IMR-90 (cell line): ENCODE measurements around the gene CD99L2. TPM values are rescaled to one million over a fixed set of nuclear protein-coding genes. Genes with fewer than 3 reads are reported as not detected.

Experiments
- ATAC-seq: fragments of 200-7000 bp; cut with Tn5 transposase; 2 replicates; pipeline ENCODE4 v1.9.1; 2020; ENCODE audit warnings: low read depth, mild to moderate bottlenecking, moderate library complexity
- BruUV-seq: library from RNA; stranded (reverse); fragments of 400-500 nt; replicated peaks from 2 replicates; lab custom pipeline; 2021; lab: Mats Ljungman, UMichigan
- CTCF ChIA-PET: fragments of 300-600 bp; formaldehyde crosslinking; extraction: SDS; loops from one replicate; lab custom pipeline; 2021; ENCODE audit warnings: antibody characterized with exemption; lab: Yijun Ruan, JAX
- POLR2A ChIA-PET: fragments of 300-600 bp; sonication (Branson Sonifier 250); formaldehyde crosslinking; loops from one replicate; lab custom pipeline; 2022; ENCODE audit warnings: antibody characterized with exemption; ENCODE audit not compliant: unreplicated experiment; lab: Charles Lee
- DNase-seq: peaks from one replicate; pipeline ENCODE4 v3.0.0; 2013
- H2AFZ ChIP-seq: replicated peaks from 2 replicates; pipeline ENCODE3; 2013; ENCODE audit warnings: low read length, mild to moderate bottlenecking; ENCODE audit not compliant: poor library complexity
- H2AK5ac ChIP-seq: 2 replicates; pipeline ENCODE4 v1.6.1; 2013; ENCODE audit warnings: low read depth, low read length, inconsistent platforms
- H2AK9ac ChIP-seq: replicated peaks from 2 replicates; pipeline ENCODE3; 2013; ENCODE audit warnings: mild to moderate bottlenecking, low read depth, low read length, moderate library complexity; ENCODE audit not compliant: poor library complexity
- H2BK120ac ChIP-seq: 2 replicates; pipeline ENCODE4 v1.6.1; 2013; ENCODE audit warnings: low read depth, low read length, inconsistent platforms
- H2BK15ac ChIP-seq: 3 replicates; pipeline ENCODE4 v1.6.1; 2013; ENCODE audit warnings: low read depth, low read length, inconsistent platforms
- H2BK20ac ChIP-seq: 2 replicates; pipeline ENCODE4 v1.6.1; 2013; ENCODE audit warnings: low read depth, mild to moderate bottlenecking, inconsistent platforms, low read length, moderate library complexity
- H2BK5ac ChIP-seq: 2 replicates; pipeline ENCODE4 v1.6.1; 2013; ENCODE audit warnings: mild to moderate bottlenecking, low read depth, low read length, inconsistent platforms; ENCODE audit not compliant: poor library complexity, severe bottlenecking
- H3K14ac ChIP-seq: replicated peaks from 2 replicates; pipeline ENCODE4 v1.6.1; 2013; ENCODE audit warnings: low read depth, low read length, inconsistent platforms
- H3K18ac ChIP-seq: 2 replicates; pipeline ENCODE4 v1.6.1; 2013; ENCODE audit warnings: low read depth, low read length, control low read depth
- H3K23ac ChIP-seq: 2 replicates; pipeline ENCODE4 v1.6.1; 2013; ENCODE audit warnings: low read depth, low read length, inconsistent platforms
- H3K27ac ChIP-seq: 2 replicates; pipeline ENCODE4 v1.5.1; 2013; ENCODE audit warnings: mild to moderate bottlenecking, control low read depth, low read length; ENCODE audit not compliant: insufficient read depth
- H3K27me3 ChIP-seq: 2 replicates; pipeline ENCODE4 v1.6.1; 2013; ENCODE audit warnings: low read length; ENCODE audit not compliant: control insufficient read depth, insufficient read depth
- H3K36me3 ChIP-seq: 2 replicates; pipeline ENCODE4 v1.6.1; 2013; ENCODE audit warnings: low read length, mixed read lengths; ENCODE audit not compliant: control insufficient read depth, insufficient read depth
- H3K4ac ChIP-seq: 2 replicates; pipeline ENCODE4 v1.6.1; 2013; ENCODE audit warnings: low read depth, low read length, inconsistent platforms
- H3K4me1 ChIP-seq: 2 replicates; pipeline ENCODE4 v1.6.1; 2013; ENCODE audit warnings: low read length, mixed read lengths; ENCODE audit not compliant: control insufficient read depth, insufficient read depth
- H3K4me2 ChIP-seq: 2 replicates; pipeline ENCODE4 v1.6.1; 2013; ENCODE audit warnings: low read depth, mild to moderate bottlenecking, control low read depth, low read length, moderate library complexity
- H3K4me3 ChIP-seq: 2 replicates; pipeline ENCODE4 v1.5.1; 2013; ENCODE audit warnings: low read depth, mild to moderate bottlenecking, control low read depth, low read length, moderate library complexity; ENCODE audit not compliant: insufficient read depth
- H3K56ac ChIP-seq: 2 replicates; pipeline ENCODE4 v1.6.1; 2013; ENCODE audit warnings: low read length, inconsistent platforms; ENCODE audit not compliant: insufficient read depth; ENCODE audit errors: extremely low read depth
- H3K79me1 ChIP-seq, 2 experiments: 2 replicates each; pipeline ENCODE4 v1.6.1; 2013; ENCODE audit warnings: low read length in 2 of 2, inconsistent platforms in 1 of 2, low read depth in 1 of 2
- H3K9ac ChIP-seq: 2 replicates; pipeline ENCODE4 v1.6.1; 2013; ENCODE audit warnings: low read depth, low read length, control low read depth
- H3K9me1 ChIP-seq: 2 replicates; pipeline ENCODE4 v1.6.1; 2013; ENCODE audit warnings: low read length, inconsistent platforms; ENCODE audit not compliant: insufficient read depth
- H3K9me3 ChIP-seq: 2 replicates; pipeline ENCODE4 v1.6.1; 2013; ENCODE audit warnings: low read length; ENCODE audit not compliant: control insufficient read depth, insufficient read depth
- H4K20me1 ChIP-seq: 2 replicates; pipeline ENCODE4 v1.6.1; 2013; ENCODE audit warnings: low read length, inconsistent platforms; ENCODE audit not compliant: insufficient read depth
- H4K5ac ChIP-seq: 2 replicates; pipeline ENCODE4 v1.6.1; 2013; ENCODE audit warnings: mild to moderate bottlenecking, low read depth, low read length, control low read depth
- H4K8ac ChIP-seq, 2 experiments: 2 replicates each; pipeline ENCODE4 v1.6.1; 2013; ENCODE audit warnings: low read depth in 2 of 2, low read length in 2 of 2, control low read depth in 1 of 2, inconsistent platforms in 1 of 2
- H4K91ac ChIP-seq: 2 replicates; pipeline ENCODE4 v1.6.1; 2013; ENCODE audit warnings: low read depth, low read length, inconsistent platforms; ENCODE audit not compliant: insufficient read depth
- BHLHE40 ChIP-seq: fragments of 150-350 bp; IDR thresholded peaks from 2 replicates; pipeline ENCODE4 v1.6.1; 2016; ENCODE audit warnings: mild to moderate bottlenecking, low read depth, low read length
- CEBPB ChIP-seq: IDR thresholded peaks from 2 replicates; pipeline ENCODE4 v1.6.1; 2012; ENCODE audit warnings: low read depth, low read length, improper control_type of control experiment
- CTCF ChIP-seq: conservative IDR thresholded peaks from 2 replicates; pipeline ENCODE4 v1.5.1; 2012; ENCODE audit warnings: mild to moderate bottlenecking, low read depth, low read length, improper control_type of control experiment
- FOS ChIP-seq: fragments of 150-350 bp; IDR thresholded peaks from 2 replicates; pipeline ENCODE4 v1.6.1; 2016; ENCODE audit warnings: low read depth, low read length
- MAFK ChIP-seq: IDR thresholded peaks from 2 replicates; pipeline ENCODE4 v1.6.1; 2012; ENCODE audit warnings: low read depth, low read length, improper control_type of control experiment
- MAZ ChIP-seq: IDR thresholded peaks from 2 replicates; pipeline ENCODE4 v1.6.1; 2012; ENCODE audit warnings: low read depth, mild to moderate bottlenecking, low read length, improper control_type of control experiment, moderate library complexity, borderline replicate concordance
- MXI1 ChIP-seq: IDR thresholded peaks from 2 replicates; pipeline ENCODE4 v1.6.1; 2012; ENCODE audit warnings: low read depth, mild to moderate bottlenecking, low read length, moderate library complexity, borderline replicate concordance
- NFE2L2 ChIP-seq: fragments of 150-350 bp; IDR thresholded peaks from 2 replicates; pipeline ENCODE4 v1.6.1; 2016; ENCODE audit warnings: low read depth, mild to moderate bottlenecking, low read length
- POLR2A ChIP-seq: IDR thresholded peaks from 2 replicates; pipeline ENCODE4 v1.6.1; 2012; ENCODE audit warnings: mild to moderate bottlenecking, low read depth, low read length
- RAD21 ChIP-seq: IDR thresholded peaks from 2 replicates; pipeline ENCODE4 v1.6.1; 2012; ENCODE audit warnings: low read length, improper control_type of control experiment
- RCOR1 ChIP-seq: IDR thresholded peaks from 2 replicates; pipeline ENCODE4 v1.6.1; 2012; ENCODE audit warnings: mild to moderate bottlenecking, low read length, improper control_type of control experiment; ENCODE audit not compliant: insufficient replicate concordance
- RFX5 ChIP-seq: IDR thresholded peaks from 2 replicates; pipeline ENCODE4 v1.8.0; 2012; ENCODE audit warnings: low read depth, mild to moderate bottlenecking, low read length, moderate library complexity
- SMC3 ChIP-seq: fragments of 150-350 bp; IDR thresholded peaks from 2 replicates; pipeline ENCODE4 v1.6.1; 2016; ENCODE audit warnings: low read depth, mild to moderate bottlenecking, antibody characterized with exemption, low read length, moderate library complexity
- dilution Hi-C: fragments of 300-500 bp; cut with HindIII; formaldehyde crosslinking; loops from one replicate; pipeline ENCODE4 v1.14.3; 2018; ENCODE audit warnings: low sequenced_read_pairs; ENCODE audit not compliant: unreplicated experiment
- in situ Hi-C: fragments of 300-500 bp; cut with MboI; formaldehyde crosslinking; loops from 3 replicates; pipeline ENCODE4 v1.14.3; 2019; ENCODE audit warnings: low sequenced_read_pairs, inconsistent platforms, mixed read lengths
- intact Hi-C: fragments of 100-400 bp; cut with micrococcal nuclease; formaldehyde crosslinking; loops from 2 replicates; pipeline ENCODE4 v1.10.0; 2022
- polyA plus RNA-seq, 3 experiments: library from polyadenylated mRNA; depleted of rRNA; stranded (reverse); fragments of >200 nt; gene quantifications; 2 replicates each; pipeline ENCODE4 v1.2.3, GENCODE V29; 2012; ENCODE audit warnings: low replicate concordance in 1 of 3
- total RNA-seq: library from RNA; depleted of rRNA; stranded (reverse); fragments of >200 nt; gene quantifications from 2 replicates; pipeline ENCODE4 v1.2.3, GENCODE V29; 2012
- TF ChIP-seq, protein P1 (sequence below): fragments of 150-350 bp; IDR thresholded peaks from 2 replicates; pipeline ENCODE4 v1.6.1; 2017; ENCODE audit warnings: mild to moderate bottlenecking, antibody characterized with exemption, low read length, low read depth
- TF ChIP-seq, protein P2 (sequence below): fragments of 150-350 bp; IDR thresholded peaks from 2 replicates; pipeline ENCODE4 v1.6.1; 2016; ENCODE audit warnings: low read depth, mild to moderate bottlenecking, low read length, moderate library complexity, borderline replicate concordance

The CD99L2 gene
- total and polyA plus RNA-seq, 2 of the 4 experiments (the other 2 are of a cell fraction), result 17.4 to 41.4 TPM

- in situ Hi-C loops, result no loop called here
- Histone ChIP-seq H3K14ac (no peak overlapping the region), H2BK120ac (no peak overlapping the region), H3K79me1 (peaks cover 0 to 2% of the 10 kb centered on the region in 2 experiments; a peak in 2 of 4 replicates), H3K36me3 (no peaks in the 10 kb centered on the region), H3K27ac (no peak overlapping the region), H4K8ac (no peak overlapping the region), H3K9me1 (no peaks in the 10 kb centered on the region), H3K18ac (no peak overlapping the region), H3K4me3 (no peak overlapping the region), H2AK5ac (no peak overlapping the region), H3K4me2 (no peak overlapping the region), H2AFZ (no peak overlapping the region), H2BK15ac (no peak overlapping the region), H2BK20ac (no peak overlapping the region), H2BK5ac (no peak overlapping the region), H3K9me3 (no peaks in the 10 kb centered on the region), H3K4me1 (peaks cover 1% of the 10 kb centered on the region; the same call in 1 of the 2 replicates), H3K23ac (no peak overlapping the region), H3K4ac (no peak overlapping the region), H4K20me1 (no peaks in the 10 kb centered on the region), H3K9ac (no peak overlapping the region), H3K27me3 (no peaks in the 10 kb centered on the region), H4K5ac (no peak overlapping the region), H4K91ac (no peak overlapping the region), H3K56ac (no peak overlapping the region), H2AK9ac (no peak overlapping the region)
- CTCF ChIA-PET, result no interaction called here
- POLR2A ChIA-PET, result no interaction called here
- ATAC-seq, result no peak
- intact Hi-C loops, result no loop called here
- dilution Hi-C loops, result no loop called here
- no peak for TF ChIP-seq MAZ
- TF ChIP-seq MAFK, result no peak
- TF ChIP-seq RFX5, result no peak
- no peak for TF ChIP-seq FOS
- TF ChIP-seq MXI1, result no peak
- no peak for TF ChIP-seq CEBPB
- TF ChIP-seq POLR2A, result no peak
- TF ChIP-seq SMC3, result no peak
- no peak for TF ChIP-seq BHLHE40
- no peak for TF ChIP-seq NFE2L2
- TF ChIP-seq CTCF, result no peak
- no peak for TF ChIP-seq RAD21
- TF ChIP-seq, protein P1, sequence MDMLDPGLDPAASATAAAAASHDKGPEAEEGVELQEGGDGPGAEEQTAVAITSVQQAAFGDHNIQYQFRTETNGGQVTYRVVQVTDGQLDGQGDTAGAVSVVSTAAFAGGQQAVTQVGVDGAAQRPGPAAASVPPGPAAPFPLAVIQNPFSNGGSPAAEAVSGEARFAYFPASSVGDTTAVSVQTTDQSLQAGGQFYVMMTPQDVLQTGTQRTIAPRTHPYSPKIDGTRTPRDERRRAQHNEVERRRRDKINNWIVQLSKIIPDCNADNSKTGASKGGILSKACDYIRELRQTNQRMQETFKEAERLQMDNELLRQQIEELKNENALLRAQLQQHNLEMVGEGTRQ, result no peak
- no peak for TF ChIP-seq RCOR1
- TF ChIP-seq, protein P2, sequence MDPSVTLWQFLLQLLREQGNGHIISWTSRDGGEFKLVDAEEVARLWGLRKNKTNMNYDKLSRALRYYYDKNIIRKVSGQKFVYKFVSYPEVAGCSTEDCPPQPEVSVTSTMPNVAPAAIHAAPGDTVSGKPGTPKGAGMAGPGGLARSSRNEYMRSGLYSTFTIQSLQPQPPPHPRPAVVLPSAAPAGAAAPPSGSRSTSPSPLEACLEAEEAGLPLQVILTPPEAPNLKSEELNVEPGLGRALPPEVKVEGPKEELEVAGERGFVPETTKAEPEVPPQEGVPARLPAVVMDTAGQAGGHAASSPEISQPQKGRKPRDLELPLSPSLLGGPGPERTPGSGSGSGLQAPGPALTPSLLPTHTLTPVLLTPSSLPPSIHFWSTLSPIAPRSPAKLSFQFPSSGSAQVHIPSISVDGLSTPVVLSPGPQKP, result no peak
- DNase-seq, result no peak
- no TSS peak for BruUV-seq
These were observed 51.4 kb downstream of the CD99L2 start for GRCh38 chrX:150847088-150847487.
